ENCODE measurements around the gene SH2D6. TPM values are rescaled to one million over a fixed set of nuclear protein-coding genes. Genes with fewer than 3 reads are reported as not detected.

SH2D6 gene
- polyA plus RNA-seq, 2 of the 4 experiments (the other 2 are of a cell fraction): 1.4 to 1.8 TPM

DNA sequence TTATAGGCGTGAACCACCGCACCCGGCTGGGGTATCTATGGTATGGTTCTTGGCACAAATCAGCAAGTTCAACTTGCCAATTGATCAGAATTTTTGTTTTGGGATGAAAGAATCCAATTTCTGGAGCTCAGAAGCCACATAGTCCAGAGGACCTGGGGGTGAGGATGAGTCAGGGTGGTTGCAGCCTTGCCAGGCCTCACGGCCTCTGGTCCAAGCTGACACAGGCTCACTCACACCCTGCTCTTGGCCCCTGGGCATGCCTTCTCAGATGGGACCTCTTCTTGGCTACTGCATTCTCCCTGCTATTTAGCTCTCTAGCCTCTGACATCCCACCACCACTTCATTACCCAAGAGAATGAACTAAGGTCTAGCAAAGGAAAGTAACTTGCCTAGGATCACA lies 24.7 kb upstream of the SH2D6 start (continued):
- TF ChIP-seq NPAS2 (CRISPR knock-in tag; IDR thresholded peaks at IDR 0.05; ENCODE audit: borderline replicate concordance) (no peak), HDAC2 (IDR thresholded peaks at IDR 0.05) (no peak), HOXB5 (CRISPR knock-in tag; IDR thresholded peaks at IDR 0.05) (no peak), EHF (CRISPR knock-in tag; IDR thresholded peaks at IDR 0.05) (no peak)
- TF ChIP-seq, protein P1, sequence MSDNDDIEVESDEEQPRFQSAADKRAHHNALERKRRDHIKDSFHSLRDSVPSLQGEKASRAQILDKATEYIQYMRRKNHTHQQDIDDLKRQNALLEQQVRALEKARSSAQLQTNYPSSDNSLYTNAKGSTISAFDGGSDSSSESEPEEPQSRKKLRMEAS (IDR thresholded peaks at IDR 0.05): no peak

DNA sequence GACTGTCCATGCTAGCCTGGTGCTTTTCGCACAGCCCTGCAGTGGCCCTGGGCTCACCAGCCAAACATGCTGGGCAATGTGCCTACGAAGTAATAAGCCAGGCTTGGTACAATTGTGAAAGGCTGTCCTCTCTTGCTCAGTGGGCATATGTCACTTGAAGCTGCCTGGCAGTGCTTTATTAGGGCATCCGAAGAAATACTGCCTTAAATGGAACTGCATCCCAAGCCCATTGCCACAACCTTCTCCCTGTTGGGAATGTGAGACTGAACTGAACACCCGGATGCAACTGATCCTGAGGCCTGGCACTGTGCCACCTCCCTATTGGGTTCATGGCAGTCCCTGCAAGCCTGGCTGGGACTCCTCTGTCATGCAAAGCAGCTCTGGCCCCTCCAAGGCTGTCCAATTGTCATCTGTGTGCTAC lies 24.2 kb upstream of the SH2D6 start:
- ChIA-PET POLR2A (no interaction called here), CTCF (interaction anchor here (0.6 to 8.4 kb wide), 6 partner anchors 9 to 158 kb away, joined by 3 to 189 read pairs (median 5); no protein-coding TSS in a partner anchor)
- no peak for FAIRE-seq
- Histone ChIP-seq H3K4me2 (no peak overlapping the region), H3K9me3 (no peaks in the 10 kb centered on the region), H3K4me3 (no peak overlapping the region), H3K4me1 (peaks cover 6% of the 10 kb centered on the region; the same call in 2 of the 3 replicates), H3K27ac (no peak overlapping the region)
- 94% methylated on average over 4 of the region's 4 CpGs for WGBS (ENCODE audit: missing lambda C conversion rate)
- DNase-seq (ENCODE audit: low read depth in 1 of 2, low spot score in 1 of 2): no peak
- ATAC-seq: no peak
- TF ChIP-seq, protein P2, sequence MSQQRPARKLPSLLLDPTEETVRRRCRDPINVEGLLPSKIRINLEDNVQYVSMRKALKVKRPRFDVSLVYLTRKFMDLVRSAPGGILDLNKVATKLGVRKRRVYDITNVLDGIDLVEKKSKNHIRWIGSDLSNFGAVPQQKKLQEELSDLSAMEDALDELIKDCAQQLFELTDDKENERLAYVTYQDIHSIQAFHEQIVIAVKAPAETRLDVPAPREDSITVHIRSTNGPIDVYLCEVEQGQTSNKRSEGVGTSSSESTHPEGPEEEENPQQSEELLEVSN (IDR thresholded peaks at IDR 0.05; ENCODE audit: borderline replicate concordance, low read depth): no peak
- TF ChIP-seq ZNF302 (CRISPR knock-in tag; IDR thresholded peaks at IDR 0.05) (no peak), EP300 (IDR thresholded peaks at IDR 0.05) (no peak), HOXB13 (CRISPR knock-in tag; IDR thresholded peaks at IDR 0.05; ENCODE audit: low read depth) (no peak), NR3C1 (IDR thresholded peaks at IDR 0.05) (no peak)

DNA sequence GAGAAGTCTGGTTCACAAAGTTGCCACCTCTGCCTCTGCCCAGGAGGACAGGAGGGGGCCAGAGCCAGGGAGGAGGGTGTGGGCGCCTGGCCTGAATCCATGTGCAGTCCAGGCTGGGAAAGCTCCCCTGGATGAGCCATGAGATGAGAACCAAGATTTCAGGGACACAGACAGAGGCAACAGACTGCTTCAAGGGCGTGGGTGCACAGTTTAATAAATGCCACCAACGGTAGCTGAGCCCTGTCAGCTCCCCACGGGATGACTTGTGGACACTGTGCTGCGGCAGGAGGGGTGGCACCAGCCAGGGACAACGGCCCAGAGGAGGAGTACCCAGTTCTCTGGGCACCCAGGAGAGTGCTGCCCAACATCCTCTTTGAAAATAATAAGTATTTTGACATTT lies 23.5 kb upstream of the SH2D6 start:
- 67% methylated on average over 6 of the region's 6 CpGs for WGBS (ENCODE audit: missing lambda C conversion rate)
- no peaks in the 10 kb centered on the region for H3K9me3 ChIP-seq
- TF ChIP-seq GATA3 (IDR thresholded peaks at IDR 0.05; ENCODE audit: borderline replicate concordance) (no peak), FOXS1 (CRISPR knock-in tag; IDR thresholded peaks at IDR 0.05) (no peak), KDM1A (IDR thresholded peaks at IDR 0.05; ENCODE audit: low read depth) (no peak), KDM5A (IDR thresholded peaks at IDR 0.05) (no peak), FOSB (CRISPR knock-in tag; IDR thresholded peaks at IDR 0.05) (no peak), ESRRA (IDR thresholded peaks at IDR 0.05; ENCODE audit: borderline replicate concordance, low read length) (no peak), ZSCAN20 (CRISPR knock-in tag; IDR thresholded peaks at IDR 0.05) (no peak), CEBPB (IDR thresholded peaks at IDR 0.05) (no peak), RARB (CRISPR knock-in tag; IDR thresholded peaks at IDR 0.05) (no peak), CHD4 (IDR thresholded peaks at IDR 0.05; ENCODE audit: borderline replicate concordance) (no peak)
- TF ChIP-seq, protein P3, sequence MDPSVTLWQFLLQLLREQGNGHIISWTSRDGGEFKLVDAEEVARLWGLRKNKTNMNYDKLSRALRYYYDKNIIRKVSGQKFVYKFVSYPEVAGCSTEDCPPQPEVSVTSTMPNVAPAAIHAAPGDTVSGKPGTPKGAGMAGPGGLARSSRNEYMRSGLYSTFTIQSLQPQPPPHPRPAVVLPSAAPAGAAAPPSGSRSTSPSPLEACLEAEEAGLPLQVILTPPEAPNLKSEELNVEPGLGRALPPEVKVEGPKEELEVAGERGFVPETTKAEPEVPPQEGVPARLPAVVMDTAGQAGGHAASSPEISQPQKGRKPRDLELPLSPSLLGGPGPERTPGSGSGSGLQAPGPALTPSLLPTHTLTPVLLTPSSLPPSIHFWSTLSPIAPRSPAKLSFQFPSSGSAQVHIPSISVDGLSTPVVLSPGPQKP (IDR thresholded peaks at IDR 0.05; ENCODE audit: low read depth, low read length): no peak
- H3K4me3 ChIP-seq: no peak overlapping the region
- DNase-seq (ENCODE audit: low read depth in 1 of 2, low spot score in 1 of 2): no peak
- FAIRE-seq: no peak
- peaks cover 6% of the 10 kb centered on the region; the same call in 2 of the 3 replicates for H3K4me1 ChIP-seq
- ChIA-PET POLR2A (no interaction called here), CTCF (interaction anchor here (1.3 to 8.4 kb wide), 3 partner anchors 9 to 158 kb away, joined by 4 to 189 read pairs (median 31); no protein-coding TSS in a partner anchor)
- H3K27ac ChIP-seq: no peak overlapping the region
- no peak for ATAC-seq
- no peak overlapping the region for H3K4me2 ChIP-seq

DNA sequence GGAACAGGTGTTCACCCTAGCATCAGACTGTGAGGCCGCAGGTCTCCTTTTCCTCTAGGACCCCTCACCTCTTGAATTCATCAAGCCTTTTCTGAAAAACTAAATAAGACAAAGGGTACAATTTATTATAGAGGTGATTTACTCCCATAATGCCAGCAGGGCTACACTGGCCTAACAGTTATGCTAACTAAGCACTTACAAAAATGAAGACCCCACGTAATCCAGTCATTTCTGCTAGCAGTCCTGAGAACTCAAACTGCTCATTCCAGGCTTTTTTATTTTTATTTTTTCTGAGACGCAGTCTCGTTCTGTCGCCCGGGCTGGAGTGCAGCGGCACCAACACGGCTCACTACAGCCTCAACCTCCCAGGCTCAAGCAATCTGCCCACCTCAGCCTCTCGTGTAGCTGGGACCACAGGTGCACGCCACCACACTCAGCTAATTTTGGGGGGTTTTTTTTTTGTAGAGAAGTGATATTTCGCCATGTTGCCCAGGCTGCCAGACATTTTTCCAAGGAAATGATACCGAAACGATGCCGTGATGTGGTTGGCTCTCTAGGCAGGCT lies 22.5 kb upstream of the SH2D6 start:
- H3K27ac ChIP-seq: no peak overlapping the region
- H3K4me3 ChIP-seq: no peak overlapping the region
- ChIA-PET POLR2A (no interaction called here), CTCF (interaction anchor here (0.6 to 2.2 kb wide), 3 partner anchors 23 to 156 kb away, joined by 3 to 7 read pairs (median 5); no protein-coding TSS in a partner anchor)
- H3K4me1 ChIP-seq: peaks cover 6% of the 10 kb centered on the region; the same call in 2 of the 3 replicates
- ATAC-seq (no peak), DNase-seq (ENCODE audit: low read depth in 1 of 2, low spot score in 1 of 2) (no peak), FAIRE-seq (no peak)
- H3K9me3 ChIP-seq: no peaks in the 10 kb centered on the region
- 91% methylated on average over 14 of the region's 14 CpGs for WGBS (ENCODE audit: missing lambda C conversion rate)
- H3K4me2 ChIP-seq: no peak overlapping the region
- TF ChIP-seq NPAS2 (CRISPR knock-in tag; IDR thresholded peaks at IDR 0.05; ENCODE audit: borderline replicate concordance): no peak
- TF ChIP-seq HOXB13 (CRISPR knock-in tag; IDR thresholded peaks at IDR 0.05; ENCODE audit: low read depth): no peak
- no peak for TF ChIP-seq RFX5 (IDR thresholded peaks at IDR 0.05)
- TF ChIP-seq GATA3 (IDR thresholded peaks at IDR 0.05; ENCODE audit: borderline replicate concordance): no peak
- no peak for TF ChIP-seq MAZ (IDR thresholded peaks at IDR 0.05; ENCODE audit: borderline replicate concordance, low read depth, low read length)
- TF ChIP-seq RCOR1 (IDR thresholded peaks at IDR 0.05; ENCODE audit: low read depth, low read length): no peak
- TF ChIP-seq, protein P4, sequence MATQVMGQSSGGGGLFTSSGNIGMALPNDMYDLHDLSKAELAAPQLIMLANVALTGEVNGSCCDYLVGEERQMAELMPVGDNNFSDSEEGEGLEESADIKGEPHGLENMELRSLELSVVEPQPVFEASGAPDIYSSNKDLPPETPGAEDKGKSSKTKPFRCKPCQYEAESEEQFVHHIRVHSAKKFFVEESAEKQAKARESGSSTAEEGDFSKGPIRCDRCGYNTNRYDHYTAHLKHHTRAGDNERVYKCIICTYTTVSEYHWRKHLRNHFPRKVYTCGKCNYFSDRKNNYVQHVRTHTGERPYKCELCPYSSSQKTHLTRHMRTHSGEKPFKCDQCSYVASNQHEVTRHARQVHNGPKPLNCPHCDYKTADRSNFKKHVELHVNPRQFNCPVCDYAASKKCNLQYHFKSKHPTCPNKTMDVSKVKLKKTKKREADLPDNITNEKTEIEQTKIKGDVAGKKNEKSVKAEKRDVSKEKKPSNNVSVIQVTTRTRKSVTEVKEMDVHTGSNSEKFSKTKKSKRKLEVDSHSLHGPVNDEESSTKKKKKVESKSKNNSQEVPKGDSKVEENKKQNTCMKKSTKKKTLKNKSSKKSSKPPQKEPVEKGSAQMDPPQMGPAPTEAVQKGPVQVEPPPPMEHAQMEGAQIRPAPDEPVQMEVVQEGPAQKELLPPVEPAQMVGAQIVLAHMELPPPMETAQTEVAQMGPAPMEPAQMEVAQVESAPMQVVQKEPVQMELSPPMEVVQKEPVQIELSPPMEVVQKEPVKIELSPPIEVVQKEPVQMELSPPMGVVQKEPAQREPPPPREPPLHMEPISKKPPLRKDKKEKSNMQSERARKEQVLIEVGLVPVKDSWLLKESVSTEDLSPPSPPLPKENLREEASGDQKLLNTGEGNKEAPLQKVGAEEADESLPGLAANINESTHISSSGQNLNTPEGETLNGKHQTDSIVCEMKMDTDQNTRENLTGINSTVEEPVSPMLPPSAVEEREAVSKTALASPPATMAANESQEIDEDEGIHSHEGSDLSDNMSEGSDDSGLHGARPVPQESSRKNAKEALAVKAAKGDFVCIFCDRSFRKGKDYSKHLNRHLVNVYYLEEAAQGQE (IDR thresholded peaks at IDR 0.05): no peak
- no peak for TF ChIP-seq ZFP36 (IDR thresholded peaks at IDR 0.05; ENCODE audit: borderline replicate concordance, partially characterized antibody)
- TF ChIP-seq MAFK (IDR thresholded peaks at IDR 0.05; ENCODE audit: partially characterized antibody): no peak
- TF ChIP-seq POLR2AphosphoS2 (conservative IDR thresholded peaks at IDR 0.05; ENCODE audit: low read length): no peak
- no peak for TF ChIP-seq EHMT2 (IDR thresholded peaks at IDR 0.05; ENCODE audit: low read depth)
